CD14-positive monocyte (primary cell): ENCODE data around the gene SPRYD7. TPM values are rescaled to one million over a fixed set of nuclear protein-coding genes. Genes with fewer than 3 reads are reported as not detected.

Experiments used
- DNase-seq, 3 donors: peaks; one replicate each; pipeline ENCODE4 v3.0.0-alpha.2; 2011 to 2022
- H2AFZ ChIP-seq: 2 replicates; pipeline ENCODE4 v1.6.0; 2012; ENCODE audit warnings: mild to moderate bottlenecking, low read depth, low read length, inconsistent platforms; ENCODE audit not compliant: insufficient read depth, poor library complexity, severe bottlenecking
- H3K27ac ChIP-seq, 2 donors: 1 replicate in 1 of 2; 2 replicates in 1 of 2; pipeline ENCODE4 v1.5.1; 2012 to 2013; ENCODE audit warnings: low read length in 2 of 2, control low read depth in 1 of 2, inconsistent platforms in 1 of 2, low read depth in 1 of 2, mild to moderate bottlenecking in 1 of 2
- H3K27me3 ChIP-seq, 2 donors: one replicate each; pipeline versions ENCODE4 v1.6.0 to v1.6.1; 2011 to 2013; ENCODE audit warnings: low read length in 2 of 2; ENCODE audit not compliant: control insufficient read depth in 2 of 2, insufficient read depth in 2 of 2
- H3K36me3 ChIP-seq, 2 donors: replicated peaks in 1 of 2; 1 replicate in 1 of 2; 2 replicates in 1 of 2; pipeline versions ENCODE4 v1.5.1 to v1.6.1; 2012 to 2013; ENCODE audit warnings: low read length in 2 of 2, control low read depth in 1 of 2, inconsistent platforms in 1 of 2, mild to moderate bottlenecking in 1 of 2; ENCODE audit not compliant: insufficient read depth in 2 of 2, control insufficient read depth in 1 of 2
- H3K4me1 ChIP-seq, 2 donors: 1 replicate in 1 of 2; 2 replicates in 1 of 2; pipeline versions ENCODE4 v1.5.1 to v1.6.1; 2012 to 2013; ENCODE audit warnings: low read length in 2 of 2, control low read depth in 1 of 2, inconsistent platforms in 1 of 2, mild to moderate bottlenecking in 1 of 2, moderate library complexity in 1 of 2; ENCODE audit not compliant: insufficient read depth in 2 of 2, control insufficient read depth in 1 of 2
- H3K4me2 ChIP-seq: replicated peaks from 2 replicates; pipeline ENCODE3; 2012; ENCODE audit warnings: low read length, moderate library complexity, mild to moderate bottlenecking; ENCODE audit not compliant: poor library complexity, severe bottlenecking; ENCODE audit errors: extremely low read depth
- H3K4me3 ChIP-seq, 3 experiments: fragments of 200-600 bp in 1 of 3; sonication (generic) in 1 of 3; replicated peaks in 1 of 3; 1 replicate in 2 of 3; 2 replicates in 1 of 3; pipeline ENCODE4 v1.5.1; 2011 to 2013; ENCODE audit warnings: low read length in 3 of 3, mild to moderate bottlenecking in 3 of 3, control low read depth in 2 of 3, low read depth in 2 of 3, inconsistent platforms in 1 of 3, moderate library complexity in 1 of 3
- H3K79me2 ChIP-seq: 2 replicates; pipeline ENCODE4 v1.6.0; 2012; ENCODE audit warnings: mild to moderate bottlenecking, control low read depth, inconsistent platforms, low read length, moderate library complexity; ENCODE audit not compliant: insufficient read depth
- H3K9ac ChIP-seq: 2 replicates; pipeline ENCODE4 v1.6.0; 2017; ENCODE audit warnings: low read length, mild to moderate bottlenecking; ENCODE audit not compliant: insufficient read depth, poor library complexity, severe bottlenecking
- H3K9me3 ChIP-seq, 2 donors: replicated peaks in 1 of 2; 1 replicate in 1 of 2; 2 replicates in 1 of 2; pipeline versions ENCODE4 v1.5.1 to v1.6.1; 2012 to 2013; ENCODE audit warnings: low read length in 2 of 2, control low read depth in 1 of 2; ENCODE audit not compliant: control insufficient read depth in 1 of 2, insufficient read depth in 1 of 2
- H4K20me1 ChIP-seq: 2 replicates; pipeline ENCODE4 v1.6.0; 2012; ENCODE audit warnings: mild to moderate bottlenecking, low read length, control low read depth, moderate library complexity; ENCODE audit not compliant: insufficient read depth
- H3K27ac Mint-ChIP-seq, 7 donors: one replicate each; pipeline ENCODE4 v1.8.0; 2020; ENCODE audit warnings: mild to moderate bottlenecking in 7 of 7, mixed read lengths in 7 of 7, moderate library complexity in 6 of 7, inconsistent platforms in 2 of 7
- H3K27me3 Mint-ChIP-seq, 3 donors: one replicate each; pipeline ENCODE4 v1.8.0; 2021 to 2022; ENCODE audit warnings: low read depth in 3 of 3, mild to moderate bottlenecking in 3 of 3, mixed read lengths in 3 of 3, moderate library complexity in 3 of 3, inconsistent platforms in 1 of 3
- H3K36me3 Mint-ChIP-seq, 2 donors: one replicate each; pipeline ENCODE4 v1.8.0; 2020; ENCODE audit warnings: mixed read lengths in 2 of 2, inconsistent platforms in 1 of 2, mild to moderate bottlenecking in 1 of 2
- H3K4me1 Mint-ChIP-seq: one replicate; pipeline ENCODE4 v1.8.0; 2020; ENCODE audit warnings: mild to moderate bottlenecking, mixed read lengths
- H3K4me3 Mint-ChIP-seq, 2 donors: one replicate each; pipeline ENCODE4 v1.8.0; 2020; ENCODE audit warnings: mild to moderate bottlenecking in 2 of 2, mixed read lengths in 2 of 2, moderate library complexity in 1 of 2
- H3K9me3 Mint-ChIP-seq, 7 donors: one replicate each; pipeline ENCODE4 v1.8.0; 2020 to 2022; ENCODE audit warnings: mixed read lengths in 7 of 7, mild to moderate bottlenecking in 6 of 7, moderate library complexity in 6 of 7, inconsistent platforms in 2 of 7
- WGBS: methylation state at CpG from one replicate; pipeline ENCODE4 v1.1.5; 2013; ENCODE audit warnings: missing lambda C conversion rate; ENCODE audit not compliant: insufficient coverage; 5-methylcytosine and 5-hydroxymethylcytosine counted together
- intact Hi-C, 2 donors: fragments of 100-400 bp; cut with micrococcal nuclease; formaldehyde crosslinking; loops; one replicate each; pipeline versions ENCODE4 v1.15.0 to v1.15.1; 2023
- polyA plus RNA-seq, 3 donors: library from polyadenylated mRNA; depleted of rRNA in 1 of 3; unstranded in 2 of 3; stranded (reverse) in 1 of 3; fragments of 300-500 nt in 2 of 3; fragments of >200 nt in 1 of 3; fragmentation: Illumina TruSeq in 2 of 3; gene quantifications; 1 replicate in 2 of 3; 2 replicates in 1 of 3; pipeline ENCODE4 v1.2.3, GENCODE V29; 2012 to 2021
- TF ChIP-seq, protein P1 (sequence below): fragments of 200-600 bp; IDR thresholded peaks from one replicate; pipeline ENCODE4 v1.8.0; 2022; ENCODE audit warnings: antibody characterized with exemption, mild to moderate bottlenecking

Gene SPRYD7
- polyA plus RNA-seq, 3 donors, result 1.1 to 2.3 (median 1.2) TPM

DNA sequence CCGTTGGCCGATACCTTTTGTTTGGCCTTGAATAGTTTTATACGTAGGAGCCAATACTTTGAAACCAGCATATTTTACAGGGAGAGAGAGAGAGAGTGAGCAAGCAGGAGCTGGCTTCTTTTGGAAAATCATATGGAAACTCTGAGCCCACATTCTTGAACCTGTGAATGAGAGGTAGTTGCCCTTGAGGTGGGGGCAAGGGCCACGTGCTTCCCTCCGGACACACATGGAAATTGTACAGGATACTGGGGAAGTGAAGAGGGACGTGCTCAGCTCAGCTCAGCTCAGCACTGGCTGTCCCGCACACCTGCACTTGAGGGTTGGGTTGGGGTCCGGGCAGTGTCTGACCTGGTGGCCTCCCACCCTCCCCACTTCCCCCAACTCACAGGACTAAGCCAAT, 68.3 kb downstream of the SPRYD7 start:
- Mint-ChIP-seq H3K27ac (no peak overlapping the region), H3K27me3 (peaks cover 1 to 7% (median 3%) of the 10 kb centered on the region in 3 donors), H3K4me1 (no peaks in the 10 kb centered on the region), H3K4me3 (no peak overlapping the region), H3K9me3 (peaks cover 5 to 17% (median 9%) of the 10 kb centered on the region in 7 donors), H3K36me3 (no peaks in the 10 kb centered on the region)
- intact Hi-C loops, result no loop called here
- Histone ChIP-seq H3K79me2 (no peaks in the 10 kb centered on the region), H3K9ac (no peak overlapping the region), H3K27me3 (no peaks in the 10 kb centered on the region), H3K4me3 (no peak overlapping the region), H3K4me2 (no peak overlapping the region), H3K36me3 (no peaks in the 10 kb centered on the region), H3K4me1 (no peaks in the 10 kb centered on the region), H3K27ac (no peak overlapping the region), H3K9me3 (peaks cover 0 to 2% of the 10 kb centered on the region in 2 donors), H4K20me1 (no peaks in the 10 kb centered on the region), H2AFZ (no peak overlapping the region)
- DNase-seq, result no peak
- TF ChIP-seq, protein P1, sequence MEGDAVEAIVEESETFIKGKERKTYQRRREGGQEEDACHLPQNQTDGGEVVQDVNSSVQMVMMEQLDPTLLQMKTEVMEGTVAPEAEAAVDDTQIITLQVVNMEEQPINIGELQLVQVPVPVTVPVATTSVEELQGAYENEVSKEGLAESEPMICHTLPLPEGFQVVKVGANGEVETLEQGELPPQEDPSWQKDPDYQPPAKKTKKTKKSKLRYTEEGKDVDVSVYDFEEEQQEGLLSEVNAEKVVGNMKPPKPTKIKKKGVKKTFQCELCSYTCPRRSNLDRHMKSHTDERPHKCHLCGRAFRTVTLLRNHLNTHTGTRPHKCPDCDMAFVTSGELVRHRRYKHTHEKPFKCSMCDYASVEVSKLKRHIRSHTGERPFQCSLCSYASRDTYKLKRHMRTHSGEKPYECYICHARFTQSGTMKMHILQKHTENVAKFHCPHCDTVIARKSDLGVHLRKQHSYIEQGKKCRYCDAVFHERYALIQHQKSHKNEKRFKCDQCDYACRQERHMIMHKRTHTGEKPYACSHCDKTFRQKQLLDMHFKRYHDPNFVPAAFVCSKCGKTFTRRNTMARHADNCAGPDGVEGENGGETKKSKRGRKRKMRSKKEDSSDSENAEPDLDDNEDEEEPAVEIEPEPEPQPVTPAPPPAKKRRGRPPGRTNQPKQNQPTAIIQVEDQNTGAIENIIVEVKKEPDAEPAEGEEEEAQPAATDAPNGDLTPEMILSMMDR, result no peak
- WGBS, result 91% methylated on average over 4 of the region's 8 CpGs

DNA sequence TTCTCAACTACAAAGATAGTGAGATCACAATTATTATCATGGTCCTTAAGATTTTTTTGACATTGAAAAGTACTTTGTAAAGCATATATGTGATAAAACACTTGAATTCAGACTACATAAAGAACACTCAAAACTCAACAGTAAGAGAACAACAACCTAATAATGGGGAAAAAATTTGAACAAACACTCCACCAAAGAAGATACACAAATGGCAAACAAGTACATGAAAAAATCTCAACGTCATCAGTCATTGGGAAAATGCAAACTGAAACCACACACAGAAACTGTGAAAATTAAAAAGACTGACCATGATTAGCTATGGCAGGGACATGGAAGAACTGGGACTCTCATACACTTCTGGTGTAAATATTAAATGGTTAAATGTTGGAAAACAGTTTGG, 70.9 kb downstream of the SPRYD7 start:
- intact Hi-C loops, result no loop called here
- TF ChIP-seq, protein P1, result no peak
- Histone ChIP-seq H2AFZ (no peak overlapping the region), H3K4me3 (no peak overlapping the region), H3K9ac (no peak overlapping the region), H3K4me1 (no peaks in the 10 kb centered on the region), H3K27me3 (no peaks in the 10 kb centered on the region), H3K79me2 (no peaks in the 10 kb centered on the region), H3K36me3 (no peaks in the 10 kb centered on the region), H3K4me2 (no peak overlapping the region), H4K20me1 (no peaks in the 10 kb centered on the region), H3K9me3 (no peaks in the 10 kb centered on the region), H3K27ac (no peak overlapping the region)
- H3K27me3 Mint-ChIP-seq, result peaks cover 2 to 5% (median 3%) of the 10 kb centered on the region in 3 donors
- WGBS, result no CpG with 5 or more reads among the region's 1 CpG
- H3K27ac Mint-ChIP-seq, result no peak overlapping the region
- no peak overlapping the region for H3K4me3 Mint-ChIP-seq
- H3K36me3 Mint-ChIP-seq, result no peaks in the 10 kb centered on the region
- peaks cover 0 to 11% (median 4%) of the 10 kb centered on the region in 7 donors for H3K9me3 Mint-ChIP-seq
- DNase-seq, result no peak
- H3K4me1 Mint-ChIP-seq, result no peaks in the 10 kb centered on the region
